GM12878 (cell line): ENCODE data around the gene GRIK1.

Source experiments
- TF ChIP-seq, protein P1 (sequence below): IDR thresholded peaks from 2 replicates; pipeline ENCODE4 v1.6.1; 2011; ENCODE audit warnings: mild to moderate bottlenecking, low read depth, low read length, moderate library complexity; ENCODE audit not compliant: insufficient replicate concordance
- TF ChIP-seq, protein P2 (sequence below): fragments of 450-650 bp; IDR thresholded peaks from 2 replicates; pipeline ENCODE4 v1.6.1; 2017; ENCODE audit warnings: antibody characterized with exemption, mild to moderate bottlenecking, moderate library complexity

DNA sequence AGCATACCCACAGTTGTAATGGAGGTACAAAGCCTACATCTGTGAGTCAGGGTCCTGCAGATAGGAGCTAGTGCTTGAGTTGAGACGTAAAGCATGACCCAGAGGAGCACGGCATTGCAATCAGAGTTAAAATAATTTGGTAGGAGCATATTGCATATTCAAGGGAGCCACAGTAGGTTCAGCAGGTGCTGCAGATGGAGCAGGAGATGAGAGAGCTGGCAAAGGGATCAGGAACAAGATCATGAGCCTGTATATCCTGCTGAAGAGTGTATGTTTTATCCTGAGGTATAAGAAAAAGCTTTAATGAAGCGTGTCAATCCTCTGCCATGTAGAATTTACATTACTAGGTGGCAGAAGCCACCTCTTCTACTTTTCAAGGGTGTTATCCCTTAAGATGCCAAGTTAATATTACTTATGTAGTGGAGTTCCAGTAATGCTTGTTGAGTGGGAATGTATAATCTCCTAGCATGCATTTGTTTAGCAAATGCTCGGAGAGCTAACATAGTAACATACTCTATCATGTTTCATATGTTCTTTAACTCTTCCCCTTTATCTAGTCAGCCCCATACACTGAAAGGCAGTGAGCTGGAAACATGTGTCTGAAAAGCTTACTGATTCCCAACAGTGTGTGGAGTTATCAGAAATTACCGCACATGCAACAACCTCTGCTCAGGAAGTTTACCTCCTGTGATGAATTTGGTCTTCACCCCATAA, 300.3 kb downstream of the GRIK1 start:
- TF ChIP-seq, protein P1, sequence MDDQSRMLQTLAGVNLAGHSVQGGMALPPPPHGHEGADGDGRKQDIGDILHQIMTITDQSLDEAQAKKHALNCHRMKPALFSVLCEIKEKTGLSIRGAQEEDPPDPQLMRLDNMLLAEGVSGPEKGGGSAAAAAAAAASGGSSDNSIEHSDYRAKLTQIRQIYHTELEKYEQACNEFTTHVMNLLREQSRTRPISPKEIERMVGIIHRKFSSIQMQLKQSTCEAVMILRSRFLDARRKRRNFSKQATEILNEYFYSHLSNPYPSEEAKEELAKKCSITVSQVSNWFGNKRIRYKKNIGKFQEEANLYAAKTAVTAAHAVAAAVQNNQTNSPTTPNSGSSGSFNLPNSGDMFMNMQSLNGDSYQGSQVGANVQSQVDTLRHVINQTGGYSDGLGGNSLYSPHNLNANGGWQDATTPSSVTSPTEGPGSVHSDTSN: no peak
- TF ChIP-seq, protein P2, sequence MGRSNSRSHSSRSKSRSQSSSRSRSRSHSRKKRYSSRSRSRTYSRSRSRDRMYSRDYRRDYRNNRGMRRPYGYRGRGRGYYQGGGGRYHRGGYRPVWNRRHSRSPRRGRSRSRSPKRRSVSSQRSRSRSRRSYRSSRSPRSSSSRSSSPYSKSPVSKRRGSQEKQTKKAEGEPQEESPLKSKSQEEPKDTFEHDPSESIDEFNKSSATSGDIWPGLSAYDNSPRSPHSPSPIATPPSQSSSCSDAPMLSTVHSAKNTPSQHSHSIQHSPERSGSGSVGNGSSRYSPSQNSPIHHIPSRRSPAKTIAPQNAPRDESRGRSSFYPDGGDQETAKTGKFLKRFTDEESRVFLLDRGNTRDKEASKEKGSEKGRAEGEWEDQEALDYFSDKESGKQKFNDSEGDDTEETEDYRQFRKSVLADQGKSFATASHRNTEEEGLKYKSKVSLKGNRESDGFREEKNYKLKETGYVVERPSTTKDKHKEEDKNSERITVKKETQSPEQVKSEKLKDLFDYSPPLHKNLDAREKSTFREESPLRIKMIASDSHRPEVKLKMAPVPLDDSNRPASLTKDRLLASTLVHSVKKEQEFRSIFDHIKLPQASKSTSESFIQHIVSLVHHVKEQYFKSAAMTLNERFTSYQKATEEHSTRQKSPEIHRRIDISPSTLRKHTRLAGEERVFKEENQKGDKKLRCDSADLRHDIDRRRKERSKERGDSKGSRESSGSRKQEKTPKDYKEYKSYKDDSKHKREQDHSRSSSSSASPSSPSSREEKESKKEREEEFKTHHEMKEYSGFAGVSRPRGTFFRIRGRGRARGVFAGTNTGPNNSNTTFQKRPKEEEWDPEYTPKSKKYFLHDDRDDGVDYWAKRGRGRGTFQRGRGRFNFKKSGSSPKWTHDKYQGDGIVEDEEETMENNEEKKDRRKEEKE: no peak
